Neuron (in vitro differentiated cells): ENCODE data around the gene NKX6-2.

ENCODE experiments used
- H2AFZ ChIP-seq: one replicate; pipeline ENCODE4 v1.6.1; 2013; ENCODE audit warnings: low read depth, mild to moderate bottlenecking, inconsistent platforms, low read length, moderate library complexity
- H3K27me3 ChIP-seq: one replicate; pipeline ENCODE4 v1.6.1; 2013; ENCODE audit warnings: low read length; ENCODE audit not compliant: insufficient read depth
- H3K36me3 ChIP-seq: one replicate; pipeline ENCODE4 v1.6.1; 2013; ENCODE audit warnings: low read length; ENCODE audit not compliant: insufficient read depth
- H3K4me1 ChIP-seq: one replicate; pipeline ENCODE4 v1.6.1; 2013; ENCODE audit warnings: low read length; ENCODE audit not compliant: insufficient read depth
- H3K4me3 ChIP-seq: 2 replicates; pipeline ENCODE4 v1.5.1; 2013; ENCODE audit warnings: mild to moderate bottlenecking, low read length, moderate library complexity
- H3K9me3 ChIP-seq: one replicate; pipeline ENCODE4 v1.6.1; 2013; ENCODE audit warnings: low read length

NKX6-2 gene

GRCh38 chr10:132788180-132788830 lies 2.4 kb upstream of the NKX6-2 start:
- H2AFZ ChIP-seq = peak overlapping the region; percentile 79
- no peaks in the 10 kb centered on the region for H3K36me3 ChIP-seq
- peaks cover 21% of the 10 kb centered on the region for H3K4me1 ChIP-seq
- H3K9me3 ChIP-seq = peaks cover 7% of the 10 kb centered on the region
- H3K27me3 ChIP-seq = peaks cover 44% of the 10 kb centered on the region
- H3K4me3 ChIP-seq = peak overlapping the region; percentile 34

GRCh38 chr10:132787495-132788179 lies 1.7 kb upstream of the NKX6-2 start:
- Histone ChIP-seq H2AFZ (peak overlapping the region; percentile 79), H3K9me3 (peaks cover 10% of the 10 kb centered on the region), H3K4me3 (peak overlapping the region; percentile 46), H3K4me1 (peaks cover 21% of the 10 kb centered on the region), H3K27me3 (peaks cover 48% of the 10 kb centered on the region), H3K36me3 (peaks cover 6% of the 10 kb centered on the region)

GRCh38 chr10:132786884-132787494 lies 1.0 kb upstream of the NKX6-2 start:
- H3K4me3 ChIP-seq = peak overlapping the region; percentile 46
- H3K27me3 ChIP-seq = peaks cover 49% of the 10 kb centered on the region
- H3K4me1 ChIP-seq = peaks cover 21% of the 10 kb centered on the region
- peaks cover 11% of the 10 kb centered on the region for H3K9me3 ChIP-seq
- H3K36me3 ChIP-seq = peaks cover 8% of the 10 kb centered on the region
- peak overlapping the region; percentile 54 for H2AFZ ChIP-seq

- peaks cover 21% of the 10 kb centered on the region for H3K4me1 ChIP-seq
- H3K9me3 ChIP-seq = peaks cover 17% of the 10 kb centered on the region
- peaks cover 13% of the 10 kb centered on the region for H3K36me3 ChIP-seq
- H2AFZ ChIP-seq = no peak overlapping the region
- peak overlapping the region; percentile 46 for H3K4me3 ChIP-seq
- peaks cover 49% of the 10 kb centered on the region for H3K27me3 ChIP-seq
Observed at GRCh38 chr10:132786476-132786883, 533 bp upstream of the NKX6-2 start.

- Histone ChIP-seq H3K36me3 (peaks cover 15% of the 10 kb centered on the region), H3K4me1 (peaks cover 21% of the 10 kb centered on the region), H3K4me3 (peak overlapping the region; percentile 47), H3K9me3 (peaks cover 17% of the 10 kb centered on the region), H2AFZ (no peak overlapping the region), H3K27me3 (peaks cover 44% of the 10 kb centered on the region)
Observed at GRCh38 chr10:132784866-132785722, 853 bp downstream of the NKX6-2 start.

GRCh38 chr10:132783940-132784865 lies 1.7 kb downstream of the NKX6-2 start:
- Histone ChIP-seq H3K27me3 (peaks cover 39% of the 10 kb centered on the region), H3K36me3 (peaks cover 15% of the 10 kb centered on the region), H3K4me1 (peaks cover 18% of the 10 kb centered on the region), H3K4me3 (peak overlapping the region; percentile 47), H3K9me3 (peaks cover 17% of the 10 kb centered on the region), H2AFZ (no peak overlapping the region)

- Histone ChIP-seq H3K27me3 (peaks cover 32% of the 10 kb centered on the region), H3K9me3 (peaks cover 17% of the 10 kb centered on the region), H3K4me1 (peaks cover 10% of the 10 kb centered on the region), H3K36me3 (peaks cover 15% of the 10 kb centered on the region), H2AFZ (no peak overlapping the region), H3K4me3 (peak overlapping the region; percentile 47)
Observed at GRCh38 chr10:132783165-132783939, 2.6 kb downstream of the NKX6-2 start.

- H3K27me3 ChIP-seq = peaks cover 20% of the 10 kb centered on the region
- peaks cover 15% of the 10 kb centered on the region for H3K36me3 ChIP-seq
- no peak overlapping the region for H2AFZ ChIP-seq
- H3K4me3 ChIP-seq = no peak overlapping the region
- H3K4me1 ChIP-seq = peaks cover 4% of the 10 kb centered on the region
- peaks cover 17% of the 10 kb centered on the region for H3K9me3 ChIP-seq
Observed at GRCh38 chr10:132781556-132781955, 4.4 kb downstream of the NKX6-2 start.

GRCh38 chr10:132780356-132780755 lies 5.6 kb downstream of the NKX6-2 start:
- H3K4me1 ChIP-seq = no peaks in the 10 kb centered on the region
- no peak overlapping the region for H3K4me3 ChIP-seq
- peaks cover 15% of the 10 kb centered on the region for H3K36me3 ChIP-seq
- H2AFZ ChIP-seq = no peak overlapping the region
- H3K9me3 ChIP-seq = peaks cover 17% of the 10 kb centered on the region
- H3K27me3 ChIP-seq = peaks cover 15% of the 10 kb centered on the region

- Histone ChIP-seq H3K4me1 (no peaks in the 10 kb centered on the region), H3K4me3 (no peak overlapping the region), H3K27me3 (peaks cover 10% of the 10 kb centered on the region), H3K36me3 (peaks cover 15% of the 10 kb centered on the region), H2AFZ (no peak overlapping the region), H3K9me3 (peaks cover 14% of the 10 kb centered on the region)
Observed at GRCh38 chr10:132779549-132780294, 6.2 kb downstream of the NKX6-2 start.

- peaks cover 7% of the 10 kb centered on the region for H3K9me3 ChIP-seq
- peaks cover 8% of the 10 kb centered on the region for H3K36me3 ChIP-seq
- no peaks in the 10 kb centered on the region for H3K27me3 ChIP-seq
- no peaks in the 10 kb centered on the region for H3K4me1 ChIP-seq
- H2AFZ ChIP-seq = no peak overlapping the region
- no peak overlapping the region for H3K4me3 ChIP-seq
Observed at GRCh38 chr10:132777441-132777840, 8.5 kb downstream of the NKX6-2 start.
